GM12864 (cell line): ENCODE results near the gene MPRIP.

Experiments used
- DNase-seq: peaks from one replicate; pipeline ENCODE4 v3.0.0-alpha.2; 2011; ENCODE audit warnings: low read depth
- H3K4me3 ChIP-seq: 2 replicates; pipeline ENCODE4 v1.5.1; 2011; ENCODE audit warnings: mild to moderate bottlenecking, low read depth, low read length, control low read depth
- TF ChIP-seq, protein P1 (sequence below): IDR thresholded peaks from 2 replicates; pipeline ENCODE4 v1.5.1; 2011; ENCODE audit warnings: low read depth, mild to moderate bottlenecking, moderate library complexity, low read length, control low read depth, inconsistent platforms; ENCODE audit errors: missing control alignments

Gene MPRIP

DNA sequence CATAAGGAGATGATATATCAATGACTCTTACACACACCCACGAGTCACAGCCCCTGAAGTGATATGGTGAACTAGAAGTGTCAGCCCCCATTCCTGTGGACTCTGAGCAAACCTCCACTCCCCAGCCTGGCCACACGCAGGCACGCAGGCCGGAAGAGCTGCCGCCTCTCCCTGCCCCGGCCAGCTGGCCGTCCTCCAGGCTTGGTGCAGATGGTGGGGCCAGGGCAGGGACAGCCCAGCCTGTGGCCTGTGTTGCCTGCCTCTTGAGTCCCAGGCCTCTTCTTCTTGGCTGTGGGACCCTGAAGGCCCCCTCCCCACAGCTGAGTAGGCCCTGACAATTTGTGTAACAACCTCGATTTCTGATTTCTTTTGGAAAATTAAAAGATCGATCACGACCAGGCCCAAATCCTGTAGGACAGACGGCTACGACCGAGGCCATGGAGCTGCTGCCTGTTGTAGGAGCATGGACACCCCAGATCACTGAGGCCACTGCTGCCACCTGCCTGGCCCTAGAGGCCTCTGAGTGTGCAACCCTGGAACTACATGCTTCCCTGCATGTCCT lies 10.0 kb upstream of the MPRIP start:
- TF ChIP-seq, protein P1, sequence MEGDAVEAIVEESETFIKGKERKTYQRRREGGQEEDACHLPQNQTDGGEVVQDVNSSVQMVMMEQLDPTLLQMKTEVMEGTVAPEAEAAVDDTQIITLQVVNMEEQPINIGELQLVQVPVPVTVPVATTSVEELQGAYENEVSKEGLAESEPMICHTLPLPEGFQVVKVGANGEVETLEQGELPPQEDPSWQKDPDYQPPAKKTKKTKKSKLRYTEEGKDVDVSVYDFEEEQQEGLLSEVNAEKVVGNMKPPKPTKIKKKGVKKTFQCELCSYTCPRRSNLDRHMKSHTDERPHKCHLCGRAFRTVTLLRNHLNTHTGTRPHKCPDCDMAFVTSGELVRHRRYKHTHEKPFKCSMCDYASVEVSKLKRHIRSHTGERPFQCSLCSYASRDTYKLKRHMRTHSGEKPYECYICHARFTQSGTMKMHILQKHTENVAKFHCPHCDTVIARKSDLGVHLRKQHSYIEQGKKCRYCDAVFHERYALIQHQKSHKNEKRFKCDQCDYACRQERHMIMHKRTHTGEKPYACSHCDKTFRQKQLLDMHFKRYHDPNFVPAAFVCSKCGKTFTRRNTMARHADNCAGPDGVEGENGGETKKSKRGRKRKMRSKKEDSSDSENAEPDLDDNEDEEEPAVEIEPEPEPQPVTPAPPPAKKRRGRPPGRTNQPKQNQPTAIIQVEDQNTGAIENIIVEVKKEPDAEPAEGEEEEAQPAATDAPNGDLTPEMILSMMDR: no peak
- no peak for DNase-seq

DNA sequence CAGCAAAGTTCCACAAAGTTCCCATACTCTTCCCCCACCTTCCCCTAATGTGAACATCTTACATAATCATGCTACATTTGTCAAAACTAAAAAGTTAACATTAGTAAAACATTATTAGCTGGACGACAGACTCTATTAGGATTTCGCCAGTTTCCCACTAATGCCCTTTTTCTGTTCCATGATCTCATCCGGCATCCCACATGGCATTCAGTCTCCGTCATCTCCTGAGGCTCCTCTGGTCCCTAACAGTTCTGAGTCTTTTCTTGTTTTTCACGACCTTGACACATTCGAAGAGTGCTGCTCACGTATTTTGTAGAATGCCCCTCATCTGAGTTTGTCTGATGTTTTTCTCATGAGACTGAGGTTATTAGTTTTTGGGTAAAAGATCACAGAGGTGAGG lies 8.8 kb upstream of the MPRIP start:
- H3K4me3 ChIP-seq: no peak overlapping the region
- TF ChIP-seq, protein P1: no peak
- no peak for DNase-seq

More for the DNA sequence above, 10.0 kb upstream of the MPRIP start:
- H3K4me3 ChIP-seq: no peak overlapping the region

DNA sequence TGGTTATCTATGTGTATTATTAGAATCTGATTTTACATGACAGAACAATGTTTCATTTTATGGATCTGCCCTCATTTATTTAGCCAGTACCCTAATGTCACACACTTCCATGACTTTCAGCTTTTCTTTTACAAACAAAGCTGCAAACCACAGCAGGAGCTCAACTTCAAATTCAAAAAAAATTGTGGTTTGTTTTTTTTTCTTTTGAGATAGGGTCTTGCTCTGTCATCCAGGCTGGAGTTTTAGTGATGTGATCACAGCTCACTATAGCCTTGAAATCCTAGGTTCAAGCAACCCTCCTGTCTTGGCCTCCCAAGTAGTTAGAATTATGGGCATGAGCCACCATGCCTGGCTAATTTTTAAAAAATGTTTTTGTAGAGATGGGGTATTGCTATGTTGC lies 8.2 kb upstream of the MPRIP start:
- H3K4me3 ChIP-seq: no peak overlapping the region
- no peak for DNase-seq
- TF ChIP-seq, protein P1: no peak

DNA sequence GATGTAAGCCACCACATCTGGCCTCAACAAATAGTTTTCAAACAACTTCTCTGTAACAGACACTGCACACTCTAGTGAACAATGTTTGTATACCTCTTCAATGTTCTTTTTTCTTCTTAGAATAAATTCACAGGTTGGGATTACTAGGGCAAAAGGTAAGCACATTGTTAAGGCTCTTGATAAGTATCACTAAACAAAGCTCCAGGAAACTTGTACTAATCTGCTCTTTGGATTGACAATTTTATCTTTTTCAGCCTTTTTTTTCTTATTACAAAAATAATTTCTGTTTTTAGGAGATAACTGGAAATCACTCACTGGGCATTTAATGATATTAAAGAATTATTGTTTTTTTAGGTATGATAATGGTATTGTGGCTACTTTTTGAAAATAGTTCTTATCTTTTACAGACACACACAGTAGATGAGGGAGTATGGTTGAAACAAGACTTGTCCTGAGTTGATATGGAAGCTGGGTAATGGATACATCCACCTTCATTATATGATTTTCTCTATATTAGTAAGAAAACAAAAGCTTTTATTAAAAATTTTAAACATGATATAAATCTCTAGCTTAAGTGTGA lies 7.7 kb upstream of the MPRIP start:
- no peak overlapping the region for H3K4me3 ChIP-seq
- no peak for DNase-seq
- TF ChIP-seq, protein P1: no peak

DNA sequence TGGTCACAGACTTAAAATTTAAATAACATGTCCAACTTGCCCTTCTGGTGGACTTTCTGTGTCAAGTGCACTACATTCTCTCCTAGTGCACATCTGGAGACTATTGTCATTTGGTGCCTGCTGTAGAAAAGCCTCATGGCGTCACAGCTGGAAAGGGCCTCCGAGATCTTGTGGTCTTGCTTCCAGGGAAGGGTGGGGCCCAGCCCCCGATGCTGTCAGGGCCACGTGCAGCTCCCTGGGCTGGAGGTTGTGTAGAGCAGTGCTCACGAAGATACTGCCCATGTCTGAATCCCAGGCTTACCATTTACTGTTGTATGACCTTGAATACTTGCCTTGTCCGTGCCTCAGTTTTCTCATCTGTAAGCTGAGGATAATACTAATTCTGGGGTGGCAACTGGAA lies 6.8 kb upstream of the MPRIP start:
- no peak for DNase-seq
- TF ChIP-seq, protein P1: no peak
- H3K4me3 ChIP-seq: no peak overlapping the region

DNA sequence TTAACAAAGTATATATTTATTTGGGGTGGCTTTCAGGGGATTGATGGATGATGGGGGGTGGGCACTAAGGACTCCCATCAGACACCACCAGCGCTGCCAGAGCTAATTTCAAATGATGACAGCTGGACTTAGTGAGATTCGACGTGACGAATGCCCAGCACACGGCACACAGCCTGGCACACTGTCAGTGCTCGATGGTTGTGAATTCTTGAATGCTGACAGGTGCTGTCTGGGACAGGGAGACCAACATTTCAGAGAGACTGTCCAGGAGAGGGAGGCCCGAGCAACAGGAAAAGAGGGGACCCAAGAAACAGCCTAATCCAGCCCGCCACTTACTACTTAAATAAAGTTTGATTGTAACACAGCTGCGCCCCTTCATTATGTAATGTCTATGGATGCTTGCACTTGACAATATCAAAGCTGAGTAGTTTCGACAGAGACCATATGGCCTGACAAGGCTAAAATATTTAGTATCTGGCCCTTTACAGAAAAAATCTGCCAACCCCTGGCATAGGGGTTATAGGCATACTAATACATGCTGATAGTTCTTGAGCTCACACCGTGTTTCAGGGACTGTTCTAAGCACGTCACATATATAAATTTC lies 6.2 kb upstream of the MPRIP start:
- TF ChIP-seq, protein P1: no peak
- no peak overlapping the region for H3K4me3 ChIP-seq
- DNase-seq: no peak

DNA sequence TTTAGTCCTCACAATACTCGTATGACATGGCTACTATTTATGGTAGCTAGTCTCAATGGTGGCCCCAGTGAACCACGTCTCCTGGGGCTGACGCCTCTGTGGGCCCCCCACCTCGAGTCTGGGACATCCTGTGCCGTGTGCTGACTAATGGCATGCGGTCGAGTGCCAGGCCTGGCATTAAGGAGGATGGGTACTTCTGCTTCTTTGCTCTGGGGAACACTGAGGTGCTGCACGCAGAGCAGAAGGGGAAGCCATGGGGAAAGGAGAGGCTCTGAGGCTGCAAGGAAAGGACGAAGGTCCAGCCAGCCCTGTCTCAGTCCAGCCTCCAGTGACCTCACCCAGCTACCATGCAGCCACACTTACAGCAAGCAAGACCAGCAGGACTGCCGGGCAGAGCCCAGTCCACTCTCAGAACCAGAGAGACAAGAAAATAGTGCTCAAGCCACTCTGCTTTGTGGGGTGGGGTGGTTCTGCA lies 5.7 kb upstream of the MPRIP start:
- TF ChIP-seq, protein P1: no peak
- H3K4me3 ChIP-seq: no peak overlapping the region
- DNase-seq: no peak
